Colon (tissue), 2 donors: ENCODE data around the gene FHIP1A.
A peak's percentile ranks its signal among the peaks of the same experiment; 100 is the strongest.
"Not testable (repeated sequence)": the region's sequence is repeated elsewhere in the genome, so short reads cannot be mapped to it uniquely, and the experiment has no call there.

Source experiments
- FAIRE-seq: peaks from 2 replicates; lab custom pipeline; 2012; peaks lifted over from hg19 to GRCh38; lab: Jason Lieb, UNC
- donor health status: control.
- donor health status: control.

FHIP1A gene

DNA sequence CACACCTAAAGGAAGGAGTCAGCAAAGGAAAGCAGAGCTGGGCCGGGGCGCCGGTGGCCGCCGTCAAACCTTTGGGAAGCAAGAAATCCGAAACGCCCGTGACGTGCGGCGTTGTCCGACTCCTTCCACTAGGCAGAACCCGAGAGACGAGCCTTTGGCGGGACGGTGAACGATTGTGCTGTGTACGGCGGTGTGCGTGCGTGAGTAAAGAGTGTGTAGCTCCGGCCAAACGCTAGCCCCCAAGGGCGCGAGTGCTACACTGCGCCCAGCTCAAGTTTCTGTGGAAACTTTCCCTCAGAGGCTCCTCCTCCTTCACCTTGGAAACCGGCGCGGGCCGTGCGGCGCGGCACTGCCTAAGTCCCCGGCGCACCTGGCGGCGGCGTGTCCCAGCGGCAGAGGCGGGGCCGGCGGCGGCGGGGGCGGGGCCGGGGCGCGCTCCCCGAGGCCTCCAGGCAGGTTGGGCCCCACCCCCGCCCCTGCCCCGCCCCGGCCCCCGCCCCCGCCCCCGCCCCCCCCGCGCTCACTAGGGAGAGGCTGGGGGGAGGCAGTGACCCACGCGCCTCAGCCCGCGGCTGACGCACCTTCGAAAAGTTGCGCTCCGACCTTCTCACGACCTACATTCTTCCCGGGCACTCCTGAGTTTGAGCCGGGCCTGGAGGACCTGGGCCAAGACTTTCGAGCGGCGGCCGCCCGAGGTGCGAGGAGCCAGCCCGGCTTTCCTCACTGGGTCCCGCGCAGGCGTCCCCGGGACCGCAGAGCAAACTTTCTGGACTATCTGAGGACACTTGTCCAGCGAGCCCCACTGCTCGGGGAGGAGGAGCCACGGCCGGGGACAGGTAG is at the start of gene FHIP1A:
FHIP1A (plus strand) TSS at position 547 of the 840 bp plus-strand sequence. CDS start 157,084 bp downstream, outside the sequence.
- no peak for FAIRE-seq

DNA sequence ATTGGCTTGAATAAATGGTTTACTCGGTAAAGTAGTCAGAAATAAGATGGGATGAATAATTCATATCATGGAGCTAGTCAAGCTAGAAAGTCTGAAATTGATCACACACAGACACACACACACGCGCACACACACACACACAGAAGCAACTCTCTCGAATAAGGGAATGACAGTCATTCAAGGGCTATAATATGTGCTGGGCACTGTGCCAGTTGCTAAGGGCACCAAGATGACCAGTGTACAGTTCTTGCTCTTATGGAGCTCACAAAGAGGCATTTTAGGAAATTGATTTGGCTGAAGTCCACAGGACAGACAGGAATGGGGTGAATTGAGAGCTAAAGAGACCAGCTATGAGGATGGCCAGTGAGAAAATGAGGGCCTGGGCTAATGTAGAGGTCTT is 49.4 kb upstream of the FHIP1A start:
- no peak for FAIRE-seq

DNA sequence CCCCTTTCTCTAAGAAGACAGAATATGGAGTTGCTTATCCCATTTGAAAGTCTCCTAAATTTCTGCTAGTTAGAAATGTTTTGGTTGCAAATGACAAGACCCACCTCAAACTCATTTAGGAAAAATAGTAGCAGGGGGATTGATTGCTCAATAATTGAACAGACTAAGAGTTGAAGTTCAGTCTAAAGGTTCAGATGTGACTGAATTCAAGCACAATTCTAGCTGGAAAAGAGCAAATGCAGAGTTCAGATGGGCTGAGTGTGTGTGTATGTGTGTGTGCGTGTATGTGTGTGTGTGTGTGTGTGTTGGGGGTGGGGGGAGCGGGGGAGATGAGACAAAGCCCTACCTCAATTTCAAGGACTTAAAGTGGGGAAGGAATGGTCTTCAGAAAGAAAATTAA is 47.9 kb upstream of the FHIP1A start:
- FAIRE-seq, result no peak

DNA sequence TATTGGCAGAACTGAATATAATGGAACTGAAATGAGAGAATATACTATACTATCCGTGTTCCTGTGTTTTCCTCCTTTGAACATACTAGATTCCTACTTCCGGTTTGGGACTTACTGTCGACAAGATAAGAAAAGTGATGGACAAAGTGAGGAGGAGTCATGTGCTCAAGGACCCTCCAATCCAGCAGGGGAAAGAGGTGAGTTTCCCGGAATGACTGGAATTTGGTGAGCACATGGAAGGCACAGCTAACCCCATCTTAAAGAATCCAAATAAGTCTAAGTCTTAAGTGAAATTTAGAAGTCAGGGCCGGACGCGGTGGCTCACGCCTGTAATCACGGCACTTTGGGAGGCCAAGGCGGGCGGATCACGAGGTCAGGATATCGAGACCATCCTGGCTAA is 47.0 kb upstream of the FHIP1A start:
- FAIRE-seq, result no peak

DNA sequence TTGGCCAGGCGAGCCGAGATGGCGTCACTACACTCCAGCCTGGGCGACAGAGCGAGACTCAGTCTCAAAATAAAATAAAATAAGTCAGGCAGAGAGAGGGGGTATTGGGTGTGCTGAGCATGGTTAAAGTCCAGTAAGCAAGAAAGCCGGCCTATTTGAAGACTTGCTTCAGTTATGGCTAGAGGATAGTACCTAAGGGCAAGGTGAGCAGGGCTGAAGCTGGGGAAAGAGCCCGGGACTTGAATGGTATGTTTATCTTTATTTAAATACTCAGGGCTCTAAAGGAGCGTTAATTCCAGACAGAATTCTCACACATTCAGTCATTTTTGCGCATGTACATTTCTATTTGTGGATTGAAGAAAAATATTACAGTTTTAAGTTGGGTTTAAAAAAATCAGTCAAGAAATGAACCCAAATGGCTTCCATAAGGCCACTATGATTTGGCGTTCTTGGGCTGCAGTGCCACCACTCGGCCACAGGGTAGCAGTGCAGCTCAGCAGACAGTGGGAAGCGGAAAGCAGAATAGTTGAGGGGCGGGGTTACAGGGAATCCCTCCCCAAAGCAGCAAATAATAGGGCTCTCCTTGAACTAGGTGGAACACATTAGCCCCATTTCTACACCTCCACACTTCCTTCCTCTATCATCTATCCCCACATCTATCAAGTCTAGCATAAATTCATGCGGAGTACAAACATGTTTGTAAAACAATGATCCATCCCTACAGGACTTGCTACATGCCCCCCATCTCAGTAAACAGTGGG is 46.4 kb upstream of the FHIP1A start:
- peak; percentile 43 for FAIRE-seq

DNA sequence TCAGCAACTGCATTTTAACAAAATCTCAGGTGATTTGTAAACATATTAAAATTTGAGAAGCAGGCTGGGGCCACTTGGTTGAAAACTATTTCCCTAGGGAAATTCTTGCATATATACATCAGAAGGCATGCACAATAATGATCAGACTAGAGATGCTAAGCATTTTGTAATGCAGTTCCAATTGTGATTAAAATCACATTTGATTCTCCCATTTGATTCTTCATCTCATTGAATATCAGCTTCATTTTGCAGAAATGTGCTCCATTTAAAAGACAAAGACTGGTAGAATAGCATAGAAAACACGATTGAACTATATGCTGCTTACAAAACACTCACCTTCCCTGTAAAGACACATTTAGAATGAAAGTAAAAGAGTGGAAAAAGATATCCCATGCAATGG is 32.4 kb upstream of the FHIP1A start:
- no peak for FAIRE-seq

DNA sequence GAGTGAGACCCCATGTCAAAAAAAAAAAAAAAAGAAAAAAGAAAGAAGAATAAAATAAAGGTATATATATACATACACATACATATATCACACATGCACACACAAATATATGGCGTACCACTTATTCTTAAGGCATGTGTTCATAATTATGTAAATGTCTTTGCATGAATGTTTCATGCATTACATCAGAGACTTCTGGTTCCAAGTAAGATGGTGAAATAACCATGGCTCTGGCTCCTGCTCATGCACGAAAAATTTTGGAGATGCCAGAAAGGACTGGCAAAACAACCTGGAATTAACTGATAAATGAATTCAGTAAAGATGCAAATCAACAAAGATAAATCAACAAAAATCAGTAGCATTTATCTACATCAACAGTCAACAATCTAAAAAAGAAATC is 19.7 kb upstream of the FHIP1A start:
- no peak for FAIRE-seq

DNA sequence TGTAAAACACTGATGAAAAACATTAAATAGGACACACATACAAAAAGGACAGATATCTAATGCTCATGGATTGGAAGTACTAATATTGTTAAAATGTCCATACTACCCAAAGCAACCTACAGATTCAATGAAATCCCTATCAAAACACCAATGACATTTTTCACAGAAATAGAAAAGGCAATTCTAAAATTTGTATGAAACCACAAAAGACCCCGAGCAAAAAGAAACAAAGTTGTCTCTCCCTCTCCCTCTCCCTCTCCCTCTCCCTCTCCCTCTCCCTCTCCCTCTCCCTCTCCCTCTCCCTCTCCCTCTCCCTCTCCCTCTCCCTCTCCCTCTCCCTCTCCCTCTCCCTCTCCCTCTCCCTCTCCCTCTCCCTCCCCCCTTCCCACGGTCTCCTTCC is 19.2 kb upstream of the FHIP1A start:
- not testable (repeated sequence) for FAIRE-seq

DNA sequence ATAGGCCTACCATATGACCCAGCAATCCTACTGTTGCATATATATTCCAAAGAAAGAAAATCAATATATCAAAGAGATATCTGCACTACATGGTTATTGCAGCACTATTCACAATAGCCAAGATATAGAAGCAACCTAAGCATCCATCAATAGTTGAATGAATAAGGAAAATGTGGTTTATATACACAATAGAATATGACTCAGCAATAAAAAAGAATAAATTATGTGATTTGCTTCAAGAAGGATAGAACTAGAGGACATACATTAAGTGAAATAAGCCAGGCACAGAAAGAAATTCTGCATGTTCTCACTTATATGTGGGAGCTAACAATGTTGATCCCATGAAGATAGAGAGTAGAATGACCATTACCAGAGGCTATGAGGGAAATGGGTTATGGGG is 13.1 kb upstream of the FHIP1A start:
- no peak for FAIRE-seq

DNA sequence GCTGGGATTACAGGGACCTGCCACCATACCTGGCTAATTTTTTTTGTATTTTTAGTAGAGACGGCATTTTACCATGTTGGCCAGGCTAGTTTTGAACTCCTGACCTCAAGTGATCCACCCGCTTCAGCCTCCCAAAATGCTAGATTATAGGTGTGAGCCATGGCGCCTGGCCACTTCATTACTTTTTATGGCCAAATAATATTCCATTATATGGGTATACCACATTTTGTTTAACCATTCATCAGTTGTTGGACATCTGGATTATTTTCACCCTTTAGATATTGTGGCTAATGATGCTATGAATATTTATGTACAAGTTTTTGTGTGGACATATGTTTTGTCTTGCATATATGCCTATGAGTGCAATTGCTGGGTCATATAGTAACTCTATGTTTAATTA is 8.6 kb upstream of the FHIP1A start:
- no peak for FAIRE-seq

DNA sequence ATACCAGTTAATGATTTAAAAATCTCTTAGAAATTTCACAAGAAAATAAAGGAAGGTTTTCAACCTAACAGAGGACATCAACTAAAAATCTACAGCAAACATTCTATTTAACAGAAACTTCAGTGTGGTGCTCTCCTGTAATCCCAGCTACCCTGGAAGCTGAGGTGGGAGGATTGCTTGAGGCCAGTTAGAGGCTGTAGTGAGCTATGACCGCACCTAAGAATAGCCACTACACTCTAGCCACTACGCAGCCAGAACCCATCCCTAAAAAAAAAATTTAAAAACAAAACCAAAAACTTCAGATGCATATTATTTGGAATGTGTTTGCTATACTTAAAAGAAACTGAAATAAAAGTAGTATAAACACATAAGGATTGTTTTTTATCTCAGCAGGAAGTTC is 7.2 kb upstream of the FHIP1A start:
- no peak for FAIRE-seq

DNA sequence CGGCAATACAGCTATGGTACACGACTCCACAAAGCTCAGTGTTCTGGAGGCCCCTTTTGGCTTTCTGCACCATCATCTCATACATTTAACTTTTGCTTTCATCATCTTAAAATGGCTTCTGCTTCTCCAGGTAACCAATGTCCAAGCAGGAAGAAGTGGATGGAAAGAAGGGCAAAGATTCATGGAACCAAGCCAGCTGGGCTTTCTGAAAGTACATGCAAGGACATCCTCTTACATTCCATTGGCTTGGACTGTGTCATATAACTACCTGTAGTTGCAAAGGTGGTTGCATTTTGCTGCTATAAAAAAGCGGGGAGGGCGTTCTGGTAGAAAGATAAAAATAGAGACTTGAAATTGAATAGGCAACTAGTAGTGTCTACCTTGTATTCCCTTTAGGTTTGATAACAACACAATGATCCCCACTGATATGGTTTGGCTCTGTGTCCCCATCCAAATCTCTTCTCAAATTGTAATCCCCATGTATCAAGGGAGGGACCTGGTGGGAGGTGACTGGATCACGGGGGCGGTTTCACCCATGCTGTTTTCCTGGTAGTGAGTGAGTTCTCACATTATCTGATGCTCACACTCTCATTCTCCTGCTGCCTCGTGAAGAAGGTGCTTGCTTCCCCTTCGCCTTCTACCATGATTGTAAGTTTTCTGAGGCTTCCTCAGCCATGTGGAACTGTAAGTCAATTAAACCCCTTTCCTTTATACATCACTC is 6.7 kb upstream of the FHIP1A start:
- FAIRE-seq, result peak; percentile 79

DNA sequence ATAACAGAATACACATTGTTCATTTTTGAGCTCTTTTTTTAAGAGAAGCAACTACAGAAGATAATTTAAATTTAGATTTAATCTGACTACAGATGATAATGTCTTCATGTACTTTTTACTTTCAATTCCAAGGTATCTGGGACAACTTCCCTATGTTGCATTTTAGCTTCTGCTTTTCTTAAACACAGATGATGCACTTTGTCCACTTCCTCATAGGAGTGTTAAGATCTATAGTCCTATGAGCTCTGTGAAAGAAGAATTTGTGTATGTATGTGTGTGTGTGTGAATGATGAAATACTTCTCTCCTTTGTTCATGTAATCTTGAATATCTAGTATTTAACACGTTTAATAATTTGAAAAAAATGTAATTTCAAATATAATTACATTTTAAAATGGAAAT is 5.3 kb upstream of the FHIP1A start:
- peak; percentile 87 for FAIRE-seq

DNA sequence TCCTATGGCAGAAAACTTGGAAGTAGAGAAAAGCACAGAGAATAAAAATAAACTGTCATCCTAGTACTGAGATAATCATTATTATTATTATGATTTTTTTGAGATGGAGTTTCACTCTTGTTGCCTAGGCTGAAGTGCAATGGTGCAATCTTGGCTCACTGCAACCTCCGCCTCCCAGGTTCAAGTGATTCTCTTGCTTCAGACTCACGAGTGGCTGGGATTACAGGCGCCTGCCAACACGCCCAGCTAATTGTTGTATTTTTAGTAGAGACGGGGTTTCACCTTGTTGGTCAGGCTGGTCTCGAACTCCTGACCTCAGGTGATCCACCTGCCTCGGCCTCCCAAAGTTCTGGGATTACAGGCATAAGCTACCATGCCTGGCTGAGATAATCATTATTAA is 4.2 kb upstream of the FHIP1A start:
- FAIRE-seq, result not testable (repeated sequence)

DNA sequence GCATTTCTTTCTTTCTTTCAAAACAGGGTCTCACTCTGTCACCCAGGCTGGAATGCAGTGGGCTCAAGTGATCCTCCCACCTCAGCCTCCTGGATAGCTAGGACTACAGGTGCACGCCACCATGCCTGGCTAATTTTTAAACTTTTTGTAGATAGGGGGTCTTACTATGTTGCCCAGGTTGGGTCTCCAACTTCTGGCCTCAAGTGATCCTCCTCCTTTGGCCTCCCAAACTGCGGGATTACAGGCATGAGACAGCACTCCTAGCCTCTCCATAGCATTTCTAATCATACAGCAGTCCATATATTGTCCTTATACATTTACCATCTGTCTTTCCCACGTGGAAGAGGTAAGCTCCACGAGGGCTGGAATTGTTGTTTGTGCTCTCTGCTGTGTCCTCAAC is 2.0 kb upstream of the FHIP1A start:
- FAIRE-seq, result no peak

DNA sequence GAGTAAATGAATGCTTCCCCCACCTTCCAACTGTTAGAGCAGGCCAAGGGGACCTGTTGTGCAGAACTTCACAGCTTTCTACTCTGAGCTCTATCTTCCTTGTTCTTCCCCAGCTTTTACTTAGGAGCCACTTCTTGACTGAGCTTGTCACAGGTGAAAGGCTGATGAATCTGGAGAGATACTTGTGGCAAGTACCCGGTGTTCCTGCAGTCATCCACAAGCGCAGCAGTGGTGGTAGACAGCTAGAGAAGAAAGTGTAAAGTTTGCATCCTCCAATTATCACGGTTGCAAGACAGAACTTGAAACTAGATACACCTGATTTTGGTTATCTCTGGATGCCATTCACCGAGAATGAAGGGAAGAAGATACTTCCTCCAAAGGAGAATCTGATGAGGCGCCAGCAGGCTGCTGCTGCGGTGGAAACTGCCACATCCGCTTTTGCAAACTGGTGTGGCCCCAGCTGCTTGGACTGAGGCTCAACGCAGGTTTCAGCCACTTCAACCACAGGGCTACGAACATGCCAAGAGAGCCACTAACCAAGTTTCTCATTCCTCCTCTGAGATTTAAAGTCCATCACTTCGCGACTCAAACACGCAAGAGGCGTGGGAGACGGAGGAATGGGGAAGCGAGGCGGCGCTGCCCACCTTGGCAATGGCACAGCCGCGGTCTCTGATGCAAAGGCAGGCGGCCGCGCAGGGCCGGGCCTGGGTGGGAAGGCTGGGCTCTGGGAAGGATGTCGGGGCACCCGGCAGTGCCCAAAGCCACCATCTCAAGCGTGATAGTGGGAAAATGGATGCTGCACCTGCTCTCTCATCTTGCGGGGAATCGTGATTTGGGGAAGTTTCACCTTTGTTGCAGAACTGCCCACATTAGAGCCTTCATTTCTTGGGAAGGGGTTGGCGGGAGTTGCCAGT is 1.3 kb upstream of the FHIP1A start:
- no peak for FAIRE-seq

DNA sequence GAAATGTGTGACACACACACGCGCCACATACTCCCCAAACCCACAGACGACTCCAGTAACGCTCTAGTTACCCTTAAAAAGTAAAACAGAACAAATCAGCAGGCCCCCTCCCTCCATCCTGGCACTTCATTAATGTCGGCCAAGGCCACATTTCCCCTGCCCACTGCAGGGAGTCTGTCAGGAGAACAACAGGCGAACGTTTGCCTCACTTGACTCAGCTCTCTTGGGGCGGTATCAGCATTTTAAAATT is 671 bp upstream of the FHIP1A start:
- FAIRE-seq, result no peak

DNA sequence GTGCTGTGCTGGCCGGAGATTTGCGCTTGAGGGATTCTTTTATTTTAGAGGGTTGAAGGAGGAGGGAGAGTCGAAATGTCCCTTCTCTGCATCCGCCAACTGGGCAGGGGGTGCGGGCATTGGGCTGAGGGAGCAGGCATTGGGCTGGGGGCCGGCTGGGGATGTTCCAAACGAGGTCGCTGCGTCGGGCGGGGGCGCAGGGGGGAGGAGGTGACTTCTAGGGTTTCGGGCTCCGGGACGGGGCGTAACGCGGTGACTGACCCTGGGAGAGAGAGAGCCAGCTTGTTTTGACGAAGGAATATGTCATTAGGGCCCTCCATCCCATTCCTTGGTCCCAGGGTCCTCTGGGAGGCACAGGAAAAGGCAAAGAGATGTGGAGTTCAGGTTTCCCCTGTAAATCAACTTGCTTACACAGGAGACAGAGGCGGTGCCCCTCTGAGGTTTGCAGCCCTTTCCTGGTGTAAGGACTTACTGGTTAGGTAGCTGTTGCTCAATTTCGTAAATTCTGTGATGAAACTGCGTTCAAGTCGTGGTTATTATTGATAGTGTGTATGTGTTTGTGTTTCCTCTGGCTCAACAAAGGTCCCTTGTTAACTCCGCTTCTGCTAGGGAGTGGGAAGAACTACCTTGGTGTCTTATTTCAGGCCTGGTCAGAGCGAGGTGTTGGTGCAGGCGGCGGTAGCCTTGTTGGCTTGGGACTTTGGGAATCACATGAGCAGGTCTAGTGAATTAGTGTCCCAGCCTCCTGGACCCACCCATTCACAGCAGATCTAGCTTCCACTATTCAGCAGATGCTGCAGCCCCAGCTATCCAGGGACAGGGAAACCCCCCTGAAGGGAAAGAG is 716 bp downstream of the FHIP1A start:
- no peak for FAIRE-seq

DNA sequence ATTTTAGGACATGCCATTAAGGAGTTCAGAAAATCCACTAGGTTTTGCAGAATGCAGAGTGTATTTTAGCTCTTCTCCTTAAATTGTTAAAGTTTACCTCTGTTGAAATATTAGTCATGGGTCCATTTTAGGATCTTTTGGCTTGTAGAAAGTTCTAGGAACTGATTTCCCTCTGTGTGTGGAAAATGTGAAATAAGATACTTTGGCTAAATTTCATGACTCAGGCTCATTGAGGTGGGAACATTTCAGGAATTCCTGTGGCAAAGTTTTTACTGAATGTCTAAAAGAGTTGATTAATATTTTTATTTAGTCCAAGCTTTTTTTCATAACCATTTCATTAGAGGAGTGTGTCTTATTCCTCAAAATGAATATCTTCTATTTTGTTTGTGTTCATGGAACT is 7.0 kb downstream of the FHIP1A start:
- no peak for FAIRE-seq

DNA sequence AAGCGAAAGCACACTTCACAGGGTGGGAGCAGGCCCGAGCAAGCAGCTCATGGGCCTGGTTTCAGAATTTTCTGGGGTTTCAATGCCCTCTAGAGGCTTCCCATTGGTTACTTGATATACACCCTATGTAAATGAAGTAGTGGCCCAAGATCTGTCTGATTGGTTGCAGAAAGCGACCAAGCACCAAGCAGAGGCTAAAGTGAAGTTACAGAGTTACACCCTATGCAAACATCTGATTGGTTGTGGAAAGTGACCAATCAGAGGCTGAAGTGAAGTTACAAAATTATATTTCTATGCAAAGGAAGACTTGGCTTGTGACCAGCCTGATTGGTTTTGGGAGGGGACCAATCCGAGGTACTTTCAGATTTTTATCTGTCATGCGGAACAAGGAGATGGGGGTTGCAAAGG is 8.2 kb downstream of the FHIP1A start:
- FAIRE-seq, result no peak

DNA sequence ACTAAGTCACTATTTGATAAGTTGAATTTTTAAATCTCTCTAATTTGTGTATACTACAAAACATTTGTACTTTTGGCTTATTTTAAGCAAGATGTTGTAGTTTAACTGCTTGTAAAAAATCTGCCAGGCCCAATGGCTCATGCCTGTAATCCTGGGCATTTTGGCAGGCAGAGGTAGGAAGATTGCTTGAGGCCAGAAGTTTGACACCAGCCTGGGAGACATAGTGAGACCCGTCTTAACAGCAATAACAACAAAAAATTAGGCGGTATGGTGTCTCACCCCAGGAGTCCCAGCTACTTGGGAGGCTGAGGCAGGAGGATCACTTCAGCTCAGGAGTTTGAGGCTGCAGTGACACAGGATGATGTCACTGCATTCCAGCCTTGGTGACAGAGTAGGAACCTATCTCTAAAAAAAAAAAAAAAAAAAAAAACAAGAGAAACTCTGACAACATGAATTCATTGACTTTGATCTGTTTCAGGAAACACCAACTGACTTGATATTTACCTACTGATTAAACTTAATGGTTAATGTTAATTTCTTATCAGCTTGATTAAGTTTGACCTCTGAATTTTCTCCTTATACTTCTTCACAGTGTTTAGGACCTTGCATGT is 8.9 kb downstream of the FHIP1A start:
- no peak for FAIRE-seq
